Parathyroid adenoma (tissue), 2 donors: Measurements from ENCODE around the gene PARD3B.
A peak's percentile ranks its signal among the peaks of the same experiment; 100 is the strongest.

Experiments used
- H2AFZ ChIP-seq: fragments of 300-600 bp; sonication (generic); one replicate; pipeline ENCODE4 v1.7.0; 2017; ENCODE audit warnings: antibody characterized with exemption, mild to moderate bottlenecking
- H3K27ac ChIP-seq: fragments of 300-600 bp; sonication (generic); one replicate; pipeline ENCODE4 v1.7.0; 2017
- H3K27me3 ChIP-seq: fragments of 300-600 bp; sonication (generic); one replicate; pipeline ENCODE4 v1.7.0; 2017; ENCODE audit warnings: low read length; ENCODE audit not compliant: control insufficient read depth, insufficient read depth
- H3K36me3 ChIP-seq: fragments of 300-600 bp; sonication (generic); one replicate; pipeline ENCODE4 v1.7.0; 2017; ENCODE audit warnings: low read length; ENCODE audit not compliant: control insufficient read depth, insufficient read depth
- H3K4me1 ChIP-seq: fragments of 300-600 bp; sonication (generic); one replicate; pipeline ENCODE4 v1.7.0; 2017; ENCODE audit warnings: control low read depth
- H3K4me2 ChIP-seq: fragments of 300-600 bp; sonication (generic); one replicate; pipeline ENCODE4 v1.7.0; 2017; ENCODE audit warnings: low read length
- H3K4me3 ChIP-seq: fragments of 300-600 bp; sonication (generic); one replicate; pipeline ENCODE4 v1.7.0; 2017; ENCODE audit warnings: low read depth, low read length
- H3K79me2 ChIP-seq: fragments of 300-600 bp; sonication (generic); one replicate; pipeline ENCODE4 v1.7.0; 2017; ENCODE audit warnings: control low read depth
- H3K9ac ChIP-seq: fragments of 300-600 bp; sonication (generic); one replicate; pipeline ENCODE4 v1.7.0; 2017; ENCODE audit warnings: mild to moderate bottlenecking
- H3K9me3 ChIP-seq: fragments of 300-600 bp; sonication (generic); one replicate; pipeline ENCODE4 v1.7.0; 2017; ENCODE audit warnings: low read length; ENCODE audit not compliant: control insufficient read depth
- TF ChIP-seq, protein P1 (sequence below): fragments of 300-600 bp; sonication (generic); IDR thresholded peaks from one replicate; pipeline ENCODE4 v1.7.0; 2017; ENCODE audit warnings: antibody characterized with exemption, mild to moderate bottlenecking
- donor health status: primary hyperparathyroidism.

PARD3B gene

GRCh38 chr2:205409411-205409810 lies 864.1 kb downstream of the PARD3B start:
- no peak overlapping the region for H2AFZ ChIP-seq
- peaks cover 18% of the 10 kb centered on the region for H3K4me1 ChIP-seq
- H3K9me3 ChIP-seq = no peaks in the 10 kb centered on the region
- H3K4me2 ChIP-seq = no peak overlapping the region
- no peak overlapping the region for H3K9ac ChIP-seq
- H3K27ac ChIP-seq = no peak overlapping the region
- TF ChIP-seq, protein P1, sequence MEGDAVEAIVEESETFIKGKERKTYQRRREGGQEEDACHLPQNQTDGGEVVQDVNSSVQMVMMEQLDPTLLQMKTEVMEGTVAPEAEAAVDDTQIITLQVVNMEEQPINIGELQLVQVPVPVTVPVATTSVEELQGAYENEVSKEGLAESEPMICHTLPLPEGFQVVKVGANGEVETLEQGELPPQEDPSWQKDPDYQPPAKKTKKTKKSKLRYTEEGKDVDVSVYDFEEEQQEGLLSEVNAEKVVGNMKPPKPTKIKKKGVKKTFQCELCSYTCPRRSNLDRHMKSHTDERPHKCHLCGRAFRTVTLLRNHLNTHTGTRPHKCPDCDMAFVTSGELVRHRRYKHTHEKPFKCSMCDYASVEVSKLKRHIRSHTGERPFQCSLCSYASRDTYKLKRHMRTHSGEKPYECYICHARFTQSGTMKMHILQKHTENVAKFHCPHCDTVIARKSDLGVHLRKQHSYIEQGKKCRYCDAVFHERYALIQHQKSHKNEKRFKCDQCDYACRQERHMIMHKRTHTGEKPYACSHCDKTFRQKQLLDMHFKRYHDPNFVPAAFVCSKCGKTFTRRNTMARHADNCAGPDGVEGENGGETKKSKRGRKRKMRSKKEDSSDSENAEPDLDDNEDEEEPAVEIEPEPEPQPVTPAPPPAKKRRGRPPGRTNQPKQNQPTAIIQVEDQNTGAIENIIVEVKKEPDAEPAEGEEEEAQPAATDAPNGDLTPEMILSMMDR = no peak
- H3K4me3 ChIP-seq = no peak overlapping the region
- H3K79me2 ChIP-seq = no peaks in the 10 kb centered on the region
- H3K36me3 ChIP-seq = no peaks in the 10 kb centered on the region
- no peaks in the 10 kb centered on the region for H3K27me3 ChIP-seq

DNA sequence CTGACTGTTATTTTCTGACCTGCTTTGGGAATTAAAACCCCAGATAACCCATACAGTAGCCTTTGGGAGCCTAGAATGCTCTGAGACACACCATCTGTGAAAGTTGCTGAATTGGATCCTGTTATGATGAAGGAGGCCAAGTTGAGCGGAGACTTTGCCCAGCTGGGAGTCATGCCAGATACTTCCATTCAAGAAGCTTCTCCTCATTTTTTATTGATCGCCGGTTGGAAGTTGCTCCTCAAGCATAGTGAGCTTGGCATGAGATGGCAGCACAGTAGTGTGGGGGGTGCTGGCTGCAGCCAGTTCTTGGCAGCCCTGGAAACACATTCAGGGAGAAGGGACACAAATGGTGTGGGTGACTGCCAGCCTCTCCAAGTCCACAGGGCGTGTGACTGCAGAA lies 866.3 kb downstream of the PARD3B start:
- Histone ChIP-seq H3K27me3 (no peaks in the 10 kb centered on the region), H3K27ac (no peak overlapping the region), H3K4me1 (peaks cover 14% of the 10 kb centered on the region), H2AFZ (no peak overlapping the region), H3K79me2 (no peaks in the 10 kb centered on the region), H3K9ac (no peak overlapping the region), H3K4me3 (no peak overlapping the region), H3K36me3 (no peaks in the 10 kb centered on the region), H3K9me3 (no peaks in the 10 kb centered on the region), H3K4me2 (no peak overlapping the region)
- TF ChIP-seq, protein P1 = no peak

DNA sequence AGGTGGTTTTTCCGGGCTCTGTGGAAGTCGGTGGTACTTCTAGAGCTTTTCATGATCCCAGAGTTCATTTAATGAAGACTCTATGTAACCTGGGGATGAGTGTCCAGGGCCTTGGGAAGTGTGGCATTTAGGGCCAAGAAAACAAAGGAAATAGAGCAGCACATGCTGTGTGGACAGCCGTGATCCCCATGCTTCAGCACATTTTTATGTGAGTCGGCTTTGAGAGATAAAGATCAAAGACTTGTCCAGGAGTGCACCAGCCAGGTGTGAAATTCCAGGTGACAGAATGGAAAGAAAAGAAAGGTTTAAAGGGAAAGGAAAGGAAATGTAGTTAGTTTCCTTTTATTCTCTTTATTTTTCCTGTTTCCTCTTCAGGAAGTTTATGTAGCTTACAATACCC lies 879.1 kb downstream of the PARD3B start:
- no peaks in the 10 kb centered on the region for H3K79me2 ChIP-seq
- H2AFZ ChIP-seq = no peak overlapping the region
- H3K27me3 ChIP-seq = no peaks in the 10 kb centered on the region
- peak overlapping the region; percentile 58 for H3K4me2 ChIP-seq
- TF ChIP-seq, protein P1 = no peak
- H3K4me3 ChIP-seq = peak overlapping the region; percentile 10
- H3K4me1 ChIP-seq = peaks cover 8% of the 10 kb centered on the region
- no peaks in the 10 kb centered on the region for H3K9me3 ChIP-seq
- H3K9ac ChIP-seq = no peak overlapping the region
- H3K36me3 ChIP-seq = no peaks in the 10 kb centered on the region
- peak overlapping the region; percentile 7 for H3K27ac ChIP-seq

- H3K79me2 ChIP-seq = no peaks in the 10 kb centered on the region
- no peak overlapping the region for H3K27ac ChIP-seq
- H3K36me3 ChIP-seq = no peaks in the 10 kb centered on the region
- peak overlapping the region; percentile 58 for H3K4me2 ChIP-seq
- no peak overlapping the region for H3K9ac ChIP-seq
- TF ChIP-seq, protein P1 = no peak
- no peak overlapping the region for H3K4me3 ChIP-seq
- no peaks in the 10 kb centered on the region for H3K27me3 ChIP-seq
- H3K9me3 ChIP-seq = no peaks in the 10 kb centered on the region
- H2AFZ ChIP-seq = no peak overlapping the region
- H3K4me1 ChIP-seq = peaks cover 8% of the 10 kb centered on the region
These were observed 879.8 kb downstream of the PARD3B start for GRCh38 chr2:205425102-205425501.

GRCh38 chr2:205427112-205427511 lies 881.8 kb downstream of the PARD3B start:
- no peak overlapping the region for H3K4me2 ChIP-seq
- H3K27me3 ChIP-seq = no peaks in the 10 kb centered on the region
- H3K9ac ChIP-seq = no peak overlapping the region
- H3K27ac ChIP-seq = no peak overlapping the region
- no peaks in the 10 kb centered on the region for H3K79me2 ChIP-seq
- no peak overlapping the region for H3K4me3 ChIP-seq
- TF ChIP-seq, protein P1 = no peak
- H2AFZ ChIP-seq = no peak overlapping the region
- H3K36me3 ChIP-seq = no peaks in the 10 kb centered on the region
- no peaks in the 10 kb centered on the region for H3K9me3 ChIP-seq
- H3K4me1 ChIP-seq = peaks cover 8% of the 10 kb centered on the region
